IMR-90 (cell line): ENCODE measurements around the gene DAG1. TPM values are rescaled to one million over a fixed set of nuclear protein-coding genes. Genes with fewer than 3 reads are reported as not detected.
A peak's percentile ranks its signal among the peaks of the same experiment; 100 is the strongest.

ENCODE experiments used
- ATAC-seq: fragments of 200-7000 bp; cut with Tn5 transposase; 2 replicates; pipeline ENCODE4 v1.9.1; 2020; ENCODE audit warnings: low read depth, mild to moderate bottlenecking, moderate library complexity
- BruUV-seq: library from RNA; stranded (reverse); fragments of 400-500 nt; replicated peaks from 2 replicates; lab custom pipeline; 2021; lab: Mats Ljungman, UMichigan
- CTCF ChIA-PET: fragments of 300-600 bp; formaldehyde crosslinking; extraction: SDS; loops from one replicate; lab custom pipeline; 2021; ENCODE audit warnings: antibody characterized with exemption; lab: Yijun Ruan, JAX
- POLR2A ChIA-PET: fragments of 300-600 bp; sonication (Branson Sonifier 250); formaldehyde crosslinking; loops from one replicate; lab custom pipeline; 2022; ENCODE audit warnings: antibody characterized with exemption; ENCODE audit not compliant: unreplicated experiment; lab: Charles Lee
- DNase-seq: peaks from one replicate; pipeline ENCODE4 v3.0.0; 2013
- H2AFZ ChIP-seq: replicated peaks from 2 replicates; pipeline ENCODE3; 2013; ENCODE audit warnings: low read length, mild to moderate bottlenecking; ENCODE audit not compliant: poor library complexity
- H2AK5ac ChIP-seq: 2 replicates; pipeline ENCODE4 v1.6.1; 2013; ENCODE audit warnings: low read depth, low read length, inconsistent platforms
- H2AK9ac ChIP-seq: replicated peaks from 2 replicates; pipeline ENCODE3; 2013; ENCODE audit warnings: mild to moderate bottlenecking, low read depth, low read length, moderate library complexity; ENCODE audit not compliant: poor library complexity
- H2BK120ac ChIP-seq: 2 replicates; pipeline ENCODE4 v1.6.1; 2013; ENCODE audit warnings: low read depth, low read length, inconsistent platforms
- H2BK15ac ChIP-seq: 3 replicates; pipeline ENCODE4 v1.6.1; 2013; ENCODE audit warnings: low read depth, low read length, inconsistent platforms
- H2BK20ac ChIP-seq: 2 replicates; pipeline ENCODE4 v1.6.1; 2013; ENCODE audit warnings: low read depth, mild to moderate bottlenecking, inconsistent platforms, low read length, moderate library complexity
- H2BK5ac ChIP-seq: 2 replicates; pipeline ENCODE4 v1.6.1; 2013; ENCODE audit warnings: mild to moderate bottlenecking, low read depth, low read length, inconsistent platforms; ENCODE audit not compliant: poor library complexity, severe bottlenecking
- H3K14ac ChIP-seq: replicated peaks from 2 replicates; pipeline ENCODE4 v1.6.1; 2013; ENCODE audit warnings: low read depth, low read length, inconsistent platforms
- H3K18ac ChIP-seq: 2 replicates; pipeline ENCODE4 v1.6.1; 2013; ENCODE audit warnings: low read depth, low read length, control low read depth
- H3K23ac ChIP-seq: 2 replicates; pipeline ENCODE4 v1.6.1; 2013; ENCODE audit warnings: low read depth, low read length, inconsistent platforms
- H3K27ac ChIP-seq: 2 replicates; pipeline ENCODE4 v1.5.1; 2013; ENCODE audit warnings: mild to moderate bottlenecking, control low read depth, low read length; ENCODE audit not compliant: insufficient read depth
- H3K27me3 ChIP-seq: 2 replicates; pipeline ENCODE4 v1.6.1; 2013; ENCODE audit warnings: low read length; ENCODE audit not compliant: control insufficient read depth, insufficient read depth
- H3K36me3 ChIP-seq: 2 replicates; pipeline ENCODE4 v1.6.1; 2013; ENCODE audit warnings: low read length, mixed read lengths; ENCODE audit not compliant: control insufficient read depth, insufficient read depth
- H3K4ac ChIP-seq: 2 replicates; pipeline ENCODE4 v1.6.1; 2013; ENCODE audit warnings: low read depth, low read length, inconsistent platforms
- H3K4me1 ChIP-seq: 2 replicates; pipeline ENCODE4 v1.6.1; 2013; ENCODE audit warnings: low read length, mixed read lengths; ENCODE audit not compliant: control insufficient read depth, insufficient read depth
- H3K4me2 ChIP-seq: 2 replicates; pipeline ENCODE4 v1.6.1; 2013; ENCODE audit warnings: low read depth, mild to moderate bottlenecking, control low read depth, low read length, moderate library complexity
- H3K4me3 ChIP-seq: 2 replicates; pipeline ENCODE4 v1.5.1; 2013; ENCODE audit warnings: low read depth, mild to moderate bottlenecking, control low read depth, low read length, moderate library complexity; ENCODE audit not compliant: insufficient read depth
- H3K56ac ChIP-seq: 2 replicates; pipeline ENCODE4 v1.6.1; 2013; ENCODE audit warnings: low read length, inconsistent platforms; ENCODE audit not compliant: insufficient read depth; ENCODE audit errors: extremely low read depth
- H3K79me1 ChIP-seq, 2 experiments: 2 replicates each; pipeline ENCODE4 v1.6.1; 2013; ENCODE audit warnings: low read length in 2 of 2, inconsistent platforms in 1 of 2, low read depth in 1 of 2
- H3K9ac ChIP-seq: 2 replicates; pipeline ENCODE4 v1.6.1; 2013; ENCODE audit warnings: low read depth, low read length, control low read depth
- H3K9me1 ChIP-seq: 2 replicates; pipeline ENCODE4 v1.6.1; 2013; ENCODE audit warnings: low read length, inconsistent platforms; ENCODE audit not compliant: insufficient read depth
- H3K9me3 ChIP-seq: 2 replicates; pipeline ENCODE4 v1.6.1; 2013; ENCODE audit warnings: low read length; ENCODE audit not compliant: control insufficient read depth, insufficient read depth
- H4K20me1 ChIP-seq: 2 replicates; pipeline ENCODE4 v1.6.1; 2013; ENCODE audit warnings: low read length, inconsistent platforms; ENCODE audit not compliant: insufficient read depth
- H4K5ac ChIP-seq: 2 replicates; pipeline ENCODE4 v1.6.1; 2013; ENCODE audit warnings: mild to moderate bottlenecking, low read depth, low read length, control low read depth
- H4K8ac ChIP-seq, 2 experiments: 2 replicates each; pipeline ENCODE4 v1.6.1; 2013; ENCODE audit warnings: low read depth in 2 of 2, low read length in 2 of 2, control low read depth in 1 of 2, inconsistent platforms in 1 of 2
- H4K91ac ChIP-seq: 2 replicates; pipeline ENCODE4 v1.6.1; 2013; ENCODE audit warnings: low read depth, low read length, inconsistent platforms; ENCODE audit not compliant: insufficient read depth
- CEBPB ChIP-seq: IDR thresholded peaks from 2 replicates; pipeline ENCODE4 v1.6.1; 2012; ENCODE audit warnings: low read depth, low read length, improper control_type of control experiment
- FOS ChIP-seq: fragments of 150-350 bp; IDR thresholded peaks from 2 replicates; pipeline ENCODE4 v1.6.1; 2016; ENCODE audit warnings: low read depth, low read length
- POLR2A ChIP-seq: IDR thresholded peaks from 2 replicates; pipeline ENCODE4 v1.6.1; 2012; ENCODE audit warnings: mild to moderate bottlenecking, low read depth, low read length
- WGBS, 2 experiments: methylation state at CpG; one replicate each; pipeline versions ENCODE4 v1.1.5 to v1.1.7; 2013; ENCODE audit warnings: missing lambda C conversion rate in 2 of 2; ENCODE audit not compliant: insufficient read length in 1 of 2; ENCODE audit errors: extremely low coverage in 2 of 2; 5-methylcytosine and 5-hydroxymethylcytosine counted together
- dilution Hi-C: fragments of 300-500 bp; cut with HindIII; formaldehyde crosslinking; loops from one replicate; pipeline ENCODE4 v1.14.3; 2018; ENCODE audit warnings: low sequenced_read_pairs; ENCODE audit not compliant: unreplicated experiment
- in situ Hi-C: fragments of 300-500 bp; cut with MboI; formaldehyde crosslinking; loops from 3 replicates; pipeline ENCODE4 v1.14.3; 2019; ENCODE audit warnings: low sequenced_read_pairs, inconsistent platforms, mixed read lengths
- intact Hi-C: fragments of 100-400 bp; cut with micrococcal nuclease; formaldehyde crosslinking; loops from 2 replicates; pipeline ENCODE4 v1.10.0; 2022
- polyA plus RNA-seq, 3 experiments: library from polyadenylated mRNA; depleted of rRNA; stranded (reverse); fragments of >200 nt; gene quantifications; 2 replicates each; pipeline ENCODE4 v1.2.3, GENCODE V29; 2012; ENCODE audit warnings: low replicate concordance in 1 of 3
- total RNA-seq: library from RNA; depleted of rRNA; stranded (reverse); fragments of >200 nt; gene quantifications from 2 replicates; pipeline ENCODE4 v1.2.3, GENCODE V29; 2012

The DAG1 gene
- total and polyA plus RNA-seq, 2 of the 4 experiments (the other 2 are of a cell fraction) = 31.0 to 40.2 TPM

DNA sequence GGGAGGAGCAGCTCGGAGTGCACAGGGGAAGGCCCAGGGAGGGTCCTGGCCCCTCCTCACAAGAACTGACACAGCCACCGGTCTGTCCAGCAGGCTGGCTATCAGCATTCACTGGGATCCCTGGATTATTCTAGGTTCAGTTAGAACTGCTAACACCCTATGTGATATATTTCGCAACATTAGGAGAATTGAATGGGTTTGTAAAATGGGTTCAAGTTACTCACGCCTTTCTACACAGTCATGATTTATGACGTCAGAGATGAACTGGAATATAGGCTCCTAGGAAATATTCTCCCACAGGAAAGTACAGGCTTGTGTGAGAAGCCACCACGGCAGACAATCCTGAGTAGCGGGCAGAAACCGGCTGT is 83.2 kb downstream of the DAG1 start:
- POLR2A ChIA-PET = no interaction called here
- BruUV-seq = no TSS peak
- Histone ChIP-seq H3K36me3 (no peaks in the 10 kb centered on the region), H3K4ac (no peak overlapping the region), H3K9me3 (no peaks in the 10 kb centered on the region), H2AK9ac (no peak overlapping the region), H2AFZ (no peak overlapping the region), H3K4me3 (peak overlapping the region; percentile 58; the same call in 1 of the 2 replicates), H3K56ac (no peak overlapping the region), H3K4me2 (peak overlapping the region; percentile 89; the same call in 1 of the 2 replicates), H2BK15ac (no peak overlapping the region), H3K27me3 (peaks cover 36% of the 10 kb centered on the region), H2BK20ac (no peak overlapping the region), H4K8ac (no peak overlapping the region; a peak in 1 of 4 replicates), H3K9ac (0 out of 2 replicates have a peak overlapping the region, but pooled peaks have one; percentile 56), H2AK5ac (no peak overlapping the region), H3K18ac (no peak overlapping the region), H4K91ac (no peak overlapping the region), H3K27ac (no peak overlapping the region), H4K20me1 (no peaks in the 10 kb centered on the region), H2BK5ac (no peak overlapping the region), H3K4me1 (peaks cover 2% of the 10 kb centered on the region; the same call in 1 of the 2 replicates), H3K9me1 (peaks cover 5% of the 10 kb centered on the region; the same call in 1 of the 2 replicates), H2BK120ac (no peak overlapping the region), H4K5ac (no peak overlapping the region), H3K14ac (no peak overlapping the region), H3K23ac (no peak overlapping the region), H3K79me1 (peaks cover 0 to 3% of the 10 kb centered on the region in 2 experiments; a peak in 1 of 4 replicates)
- no peak for TF ChIP-seq FOS
- peak; percentile 96 for TF ChIP-seq CEBPB
- peak; percentile 11; the same call in 1 of the 2 replicates for TF ChIP-seq POLR2A
- dilution Hi-C loops (no loop called here), intact Hi-C loops (no loop called here), in situ Hi-C loops (no loop called here)
- no peak for ATAC-seq
- CTCF ChIA-PET = interaction anchor here (0.5 to 3.0 kb wide), 4 partner anchors 13 to 466 kb away, joined by 3 to 15 read pairs (median 4); no protein-coding TSS in a partner anchor
- WGBS, 2 experiments = no CpG with 5 or more reads among the region's 8 CpGs
- DNase-seq = peak; percentile 48
